GM19035 (cell line): Measurements from ENCODE around the gene NEK4.

Experiments used
- ATAC-seq: cut with Tn5 transposase; IDR thresholded peaks from one replicate; pipeline ENCODE4 v1.9.1; 2021; ENCODE audit not compliant: unreplicated experiment

Gene NEK4

GRCh38 chr3:52793702-52794611 is 23.2 kb upstream of the NEK4 start:
- ATAC-seq, result no peak

GRCh38 chr3:52792961-52793695 is 22.4 kb upstream of the NEK4 start:
- ATAC-seq, result no peak

GRCh38 chr3:52792413-52792812 is 21.7 kb upstream of the NEK4 start:
- no peak for ATAC-seq

DNA sequence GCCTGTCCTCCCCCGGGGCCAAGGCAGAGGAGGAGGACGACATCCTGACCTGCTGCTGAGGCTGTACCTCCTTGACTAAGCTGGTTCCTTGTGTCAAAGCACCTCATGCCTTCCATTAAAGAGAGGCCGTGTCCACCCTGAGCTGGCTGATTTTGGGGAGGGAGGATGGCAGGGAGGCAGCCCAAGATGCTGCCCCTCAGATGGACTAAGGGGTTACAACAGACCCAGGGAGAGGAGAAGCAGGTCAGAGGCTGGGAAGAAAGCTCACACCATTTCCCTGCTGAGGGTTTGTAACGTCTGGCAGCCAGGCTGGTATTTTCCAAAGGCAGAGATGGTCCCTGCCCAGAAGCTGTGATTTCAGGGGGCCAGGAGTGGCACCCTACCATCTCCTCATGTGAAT is 21.2 kb upstream of the NEK4 start:
- no peak for ATAC-seq

GRCh38 chr3:52791366-52791765 is 20.6 kb upstream of the NEK4 start:
- ATAC-seq, result no peak

DNA sequence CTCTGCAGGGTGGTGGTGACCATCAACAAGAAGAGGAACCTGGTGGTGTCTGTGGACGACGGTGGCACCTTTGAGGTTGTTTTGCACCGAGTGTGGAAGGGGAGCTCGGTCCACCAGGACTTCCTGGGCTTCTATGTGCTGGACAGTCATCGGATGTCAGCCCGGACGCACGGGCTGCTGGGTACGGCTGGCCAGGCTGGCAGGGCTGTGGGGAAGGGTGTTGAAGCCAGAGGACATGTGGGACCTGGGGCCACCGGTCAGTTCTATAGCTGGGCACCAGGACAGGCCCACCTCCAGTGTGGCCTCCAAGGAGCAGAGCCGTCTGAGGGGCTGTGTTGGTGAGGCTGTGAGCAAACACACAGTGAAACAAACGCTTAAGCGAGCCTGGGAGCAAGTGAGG is 20.0 kb upstream of the NEK4 start:
- ATAC-seq, result no peak

- no peak for ATAC-seq
These were observed 19.6 kb upstream of the NEK4 start for GRCh38 chr3:52790337-52790736.

DNA sequence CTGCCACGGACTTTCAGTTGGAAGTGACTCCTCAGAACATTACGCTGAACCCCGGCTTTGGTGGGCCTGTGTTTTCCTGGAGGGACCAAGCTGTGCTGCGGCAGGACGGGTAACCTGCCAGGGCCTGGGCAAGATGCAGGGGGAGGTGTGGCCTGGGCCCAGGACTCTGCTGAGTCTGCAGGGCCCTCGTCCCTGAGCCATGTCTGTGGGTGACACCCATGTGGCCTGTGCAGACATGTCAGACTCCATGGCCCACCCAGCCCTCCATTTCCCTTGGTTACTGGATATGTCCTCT is 19.0 kb upstream of the NEK4 start:
- ATAC-seq, result no peak

- ATAC-seq, result no peak
These were observed 18.4 kb upstream of the NEK4 start for GRCh38 chr3:52788890-52789745.

GRCh38 chr3:52787672-52788625 is 17.2 kb upstream of the NEK4 start:
- ATAC-seq, result no peak

GRCh38 chr3:52787246-52787645 is 16.5 kb upstream of the NEK4 start:
- ATAC-seq, result no peak

- no peak for ATAC-seq
These were observed 15.8 kb upstream of the NEK4 start for GRCh38 chr3:52786330-52787215.

DNA sequence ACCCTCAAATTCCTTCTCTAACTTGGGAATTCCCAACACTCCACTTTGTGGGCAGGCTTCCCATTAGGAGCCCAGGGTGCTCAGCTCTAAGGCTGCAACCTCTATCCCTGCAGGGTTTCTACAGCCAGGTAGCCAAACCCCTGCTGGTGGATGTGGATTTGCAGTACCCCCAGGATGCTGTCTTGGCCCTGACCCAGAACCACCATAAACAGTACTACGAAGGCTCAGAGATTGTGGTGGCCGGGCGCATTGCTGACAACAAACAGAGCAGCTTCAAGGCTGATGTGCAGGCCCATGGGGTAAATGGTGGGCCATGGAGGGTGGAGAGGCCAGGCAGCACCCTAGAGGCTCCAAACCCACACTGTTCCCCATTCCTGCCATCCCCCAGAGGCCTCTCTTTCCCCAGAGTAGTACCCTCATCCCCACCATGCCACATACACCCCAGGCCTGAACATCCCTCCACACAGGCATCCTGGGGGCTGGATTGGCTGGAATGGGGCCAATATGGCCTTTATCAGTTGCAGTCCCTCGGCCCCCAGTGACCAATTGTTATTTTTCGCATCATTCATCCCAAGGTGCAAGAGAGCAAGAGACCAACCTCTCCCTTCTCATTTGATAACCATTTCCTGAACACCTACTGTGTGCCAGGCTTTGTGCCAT is 14.3 kb upstream of the NEK4 start:
- ATAC-seq, result no peak

- no peak for ATAC-seq
These were observed 13.4 kb upstream of the NEK4 start for GRCh38 chr3:52784021-52784621.

DNA sequence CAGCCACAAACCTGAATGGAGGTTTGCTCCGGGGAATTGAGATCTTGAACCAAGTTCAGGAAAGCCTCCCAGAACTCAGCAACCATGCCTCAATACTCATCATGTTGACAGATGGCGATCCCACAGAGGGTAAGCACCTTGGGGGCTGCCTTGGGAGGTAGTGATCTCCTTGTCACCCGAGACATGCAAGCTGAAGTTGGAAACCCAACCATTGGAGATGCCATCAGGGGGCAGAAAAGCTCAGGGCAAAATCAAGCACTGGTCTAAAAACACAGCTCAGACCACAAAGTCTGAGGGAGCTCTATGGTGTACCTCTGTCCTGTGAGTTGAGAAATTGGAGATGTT is 12.4 kb upstream of the NEK4 start:
- no peak for ATAC-seq

GRCh38 chr3:52782412-52783210 is 11.9 kb upstream of the NEK4 start:
- ATAC-seq, result no peak

- no peak for ATAC-seq
These were observed 11.0 kb upstream of the NEK4 start for GRCh38 chr3:52781741-52782140.
